GM21423 (cell line): Measurements from ENCODE around the gene C1orf53.

Experiments
- ATAC-seq: cut with Tn5 transposase; IDR thresholded peaks from one replicate; pipeline ENCODE4 v1.9.1; 2021; ENCODE audit warnings: mild to moderate bottlenecking, moderate library complexity; ENCODE audit not compliant: unreplicated experiment

Gene C1orf53

GRCh38 chr1:197954718-197955418 lies 52.4 kb downstream of the C1orf53 start:
- no peak for ATAC-seq

- ATAC-seq: no peak
These were observed 53.3 kb downstream of the C1orf53 start for GRCh38 chr1:197955486-197956394.
